ENCODE measurements around the gene RNPEPL1.

Gene RNPEPL1

DNA sequence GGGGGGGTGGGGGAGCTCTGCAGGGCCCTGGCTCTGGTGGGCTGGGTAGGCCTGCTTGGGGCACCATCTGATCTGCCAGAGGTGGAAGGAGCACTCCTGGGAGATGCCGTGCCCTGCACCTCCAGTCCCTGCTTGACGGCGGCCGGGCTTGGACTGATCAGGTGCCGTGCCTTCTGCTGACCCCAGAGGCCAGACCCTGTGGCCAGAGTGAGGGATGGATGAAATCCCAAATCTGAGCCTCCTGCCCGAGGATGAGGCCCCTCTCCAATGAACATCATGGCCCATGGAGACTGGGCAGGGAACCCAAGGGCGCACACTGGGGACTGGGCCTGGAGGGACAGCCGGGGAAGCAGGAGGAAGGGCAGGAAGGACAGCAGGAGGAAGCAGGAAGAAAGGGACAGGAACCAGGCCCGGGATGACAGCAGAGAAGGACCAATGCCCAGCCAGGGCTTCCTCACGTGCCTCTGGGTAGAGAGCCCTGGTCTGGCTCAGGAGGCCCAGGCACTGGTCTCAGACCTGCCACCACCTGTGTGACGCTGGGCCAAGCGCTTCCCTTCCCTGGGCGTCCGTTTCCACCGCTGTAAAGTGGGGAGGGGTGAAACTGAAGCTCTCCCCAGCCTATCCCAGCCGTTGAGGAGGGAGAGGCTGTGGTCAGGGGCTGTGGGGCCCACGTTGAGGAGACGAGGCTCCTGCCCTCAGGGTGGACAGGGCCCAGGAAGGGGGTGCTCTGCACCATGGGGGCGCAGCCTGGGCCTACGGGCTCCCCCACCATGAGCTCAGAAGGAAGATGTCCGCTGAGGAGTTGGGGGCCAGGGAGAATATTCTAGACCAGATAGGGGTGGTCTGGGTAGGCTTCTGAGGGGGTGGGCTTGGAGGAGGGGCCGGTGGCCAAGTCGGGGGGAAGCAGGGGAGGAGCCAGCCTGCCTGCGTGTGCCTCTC, 56.0 kb downstream of the RNPEPL1 start:
- no peak for DNase-seq (ENCODE audit: low read depth, low spot score)

DNA sequence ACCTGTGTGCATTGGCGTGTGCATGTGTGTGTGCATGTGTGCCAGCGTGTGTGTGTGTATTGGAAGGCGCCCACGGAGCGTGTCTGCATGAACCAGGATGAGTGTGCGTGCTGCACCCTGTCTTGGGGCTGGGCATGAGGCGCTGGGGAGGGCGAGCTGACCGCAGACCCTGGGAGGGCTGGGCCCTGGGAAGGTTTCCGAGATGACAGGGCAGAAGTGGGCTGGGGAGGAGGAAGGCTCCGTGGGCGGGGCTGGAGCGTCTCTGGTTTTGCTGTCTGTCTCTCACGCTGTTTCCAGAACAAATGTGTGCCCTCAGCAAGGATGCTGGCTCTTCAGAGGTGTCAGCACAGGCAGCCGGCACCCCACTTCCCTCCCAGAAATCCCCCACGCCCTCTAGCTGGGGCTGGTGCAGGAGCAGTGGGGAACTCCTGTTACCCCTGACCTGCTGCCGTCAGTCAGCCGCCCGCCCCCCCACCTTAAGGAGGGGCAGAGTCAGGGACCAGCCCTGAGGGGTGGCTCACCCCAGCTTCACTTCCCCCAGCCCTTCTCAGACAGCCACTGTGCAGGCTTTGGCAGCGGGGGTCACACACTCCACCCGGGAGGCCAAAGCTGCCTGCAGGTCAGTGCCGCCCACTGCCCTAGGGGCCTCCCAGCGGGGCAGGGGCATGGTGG, 56.8 kb downstream of the RNPEPL1 start, which contains the start of gene GPR35:
GPR35 (plus strand) TSS at position 531 of the 672 bp plus-strand sequence. CDS start 4,473 bp downstream, outside the sequence.
- peak; percentile 81 for DNase-seq (ENCODE audit: low read depth, low spot score)

DNA sequence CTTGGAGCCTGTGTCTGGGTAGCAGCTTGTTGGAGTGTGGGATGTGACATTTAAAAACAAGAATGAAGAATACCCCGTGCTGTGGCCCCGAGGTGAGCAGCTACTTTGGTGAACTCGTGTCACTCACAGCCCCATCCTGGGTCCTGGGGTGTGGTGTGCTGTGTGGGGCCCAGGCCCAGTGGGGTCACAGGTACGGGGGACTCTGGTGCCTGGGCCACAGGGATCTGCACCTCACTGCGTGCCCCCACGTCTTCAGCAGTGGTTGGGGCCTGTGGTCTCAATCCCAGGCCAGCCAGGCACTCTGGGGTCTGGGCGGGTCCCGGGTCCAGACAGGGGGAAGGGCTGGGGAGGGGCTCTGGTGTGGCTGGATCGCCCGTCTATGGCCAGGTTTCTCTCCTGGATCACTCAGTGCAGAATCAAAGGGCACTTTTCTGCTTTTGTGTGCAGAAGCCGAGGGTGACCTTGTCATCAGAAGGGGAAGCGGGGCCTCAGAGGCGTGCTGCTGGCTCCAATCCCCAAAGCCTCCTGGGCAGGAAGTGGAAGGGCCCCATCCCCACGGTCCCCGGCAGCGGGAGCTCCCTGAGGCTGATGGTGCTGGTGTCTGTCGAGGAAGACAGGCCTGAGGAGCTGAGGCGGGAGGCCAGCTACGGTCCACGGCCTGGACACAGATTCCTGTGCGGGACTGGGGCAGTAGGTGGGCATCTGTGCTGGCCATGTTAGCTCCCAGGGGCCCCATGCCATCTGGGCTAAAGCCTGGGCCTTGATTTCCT, 58.4 kb downstream of the RNPEPL1 start:
- DNase-seq (ENCODE audit: low read depth, low spot score) = no peak

DNA sequence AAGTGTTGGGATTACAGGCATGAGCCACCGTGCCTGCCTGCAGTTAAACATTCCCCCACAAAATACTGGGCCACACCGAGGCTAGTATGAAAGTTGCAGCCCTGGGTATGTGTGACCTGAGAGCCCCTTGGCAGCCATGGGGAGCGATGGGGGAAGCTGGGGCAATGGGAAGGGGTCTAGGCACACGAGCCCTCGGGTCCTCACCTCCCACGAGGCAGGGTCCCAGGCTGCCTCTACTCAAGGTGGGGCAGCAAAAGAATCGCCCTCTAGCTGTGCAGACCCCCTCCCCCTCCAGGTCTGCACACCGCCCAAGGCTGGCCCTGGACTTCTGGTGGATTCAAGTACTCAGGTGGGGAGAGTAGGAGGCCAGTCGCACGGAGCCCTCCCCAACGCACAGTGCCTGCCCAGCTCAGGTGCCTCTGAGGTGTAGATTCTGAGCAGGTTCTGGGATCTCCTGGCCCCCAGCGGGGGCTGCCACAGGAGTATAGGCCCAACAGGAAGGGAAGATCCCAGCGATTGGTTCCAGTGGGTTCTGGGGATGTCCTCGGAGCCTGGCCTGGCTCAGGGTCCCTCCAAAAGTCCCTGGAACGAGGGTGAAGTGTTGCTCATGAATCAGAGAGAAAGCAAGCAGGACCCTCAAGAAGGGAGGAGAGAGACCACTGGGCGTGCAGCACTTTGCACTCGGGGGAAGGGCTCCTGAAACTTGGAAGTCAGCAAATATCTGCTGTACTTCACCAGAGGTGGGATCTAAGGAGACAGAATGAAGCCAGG, 59.6 kb downstream of the RNPEPL1 start:
- DNase-seq (ENCODE audit: low read depth, low spot score) = no peak

DNA sequence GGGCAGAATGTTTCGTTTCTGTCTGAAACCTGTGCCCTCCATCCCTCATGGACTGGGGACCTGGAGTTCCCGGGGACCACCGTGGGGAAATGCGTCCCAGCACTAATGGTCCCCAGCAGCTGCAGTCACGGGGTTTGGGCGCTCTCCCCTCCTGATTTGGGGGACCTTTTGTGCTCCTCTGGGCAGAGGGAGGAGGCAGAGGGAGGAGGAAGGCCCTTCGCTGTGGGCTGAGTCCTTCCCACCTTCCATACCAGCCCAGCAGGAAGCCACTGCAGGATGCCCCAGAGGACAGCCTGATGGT, 60.2 kb downstream of the RNPEPL1 start:
- no peak for DNase-seq (ENCODE audit: low read depth, low spot score)

DNA sequence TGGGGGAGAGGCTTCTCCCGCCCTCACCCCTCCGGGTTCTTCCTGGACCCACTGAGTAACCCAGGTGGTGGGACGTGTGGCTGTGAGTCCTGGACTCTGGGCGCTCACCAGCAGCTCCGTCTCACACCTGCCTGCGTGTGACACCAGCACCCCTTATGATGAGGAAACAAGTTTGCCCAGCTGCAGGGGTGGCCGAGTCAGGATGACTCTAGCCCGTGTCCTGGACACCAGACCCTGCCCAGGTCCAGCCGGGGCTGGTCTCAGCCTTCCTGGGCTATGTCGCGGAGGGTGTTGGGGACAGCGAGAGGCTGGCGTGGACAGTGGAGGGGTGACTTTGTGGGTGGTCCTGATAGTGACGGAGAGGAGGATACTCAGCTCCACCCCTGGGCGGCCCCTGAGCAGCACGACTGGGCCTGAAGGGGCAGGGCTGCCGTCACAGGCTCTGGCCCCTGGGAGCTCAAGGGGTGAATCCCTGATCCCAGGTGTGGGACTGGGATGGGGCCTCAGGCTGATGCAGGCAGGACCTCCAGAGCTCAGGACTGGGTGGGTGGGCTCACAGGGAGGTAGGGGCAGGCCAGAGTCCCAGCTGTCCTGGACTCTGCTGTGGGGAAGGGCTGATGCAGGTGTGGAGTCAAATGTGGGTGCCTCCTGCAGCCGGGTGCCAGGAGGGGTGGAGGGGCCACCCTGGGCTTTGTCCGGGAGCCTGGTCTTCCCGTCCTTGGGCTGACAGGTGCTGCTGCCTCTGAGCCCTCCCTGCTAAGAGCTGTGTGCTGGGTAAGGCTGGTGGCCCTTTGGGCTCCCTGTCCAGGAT, 60.7 kb downstream of the RNPEPL1 start:
- no peak for DNase-seq (ENCODE audit: low read depth, low spot score)

DNA sequence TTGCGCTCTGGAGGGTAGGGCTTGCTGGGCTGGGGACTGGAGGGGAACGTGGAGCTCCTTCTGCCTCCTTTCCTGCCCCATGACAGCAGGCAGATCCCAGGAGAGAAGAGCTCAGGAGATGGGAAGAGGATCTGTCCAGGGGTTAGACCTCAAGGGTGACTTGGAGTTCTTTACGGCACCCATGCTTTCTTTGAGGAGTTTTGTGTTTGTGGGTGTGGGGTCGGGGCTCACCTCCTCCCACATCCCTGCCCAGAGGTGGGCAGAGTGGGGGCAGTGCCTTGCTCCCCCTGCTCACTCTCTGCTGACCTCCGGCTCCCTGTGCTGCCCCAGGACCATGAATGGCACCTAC, 61.3 kb downstream of the RNPEPL1 start:
- no peak for DNase-seq (ENCODE audit: low read depth, low spot score)

DNA sequence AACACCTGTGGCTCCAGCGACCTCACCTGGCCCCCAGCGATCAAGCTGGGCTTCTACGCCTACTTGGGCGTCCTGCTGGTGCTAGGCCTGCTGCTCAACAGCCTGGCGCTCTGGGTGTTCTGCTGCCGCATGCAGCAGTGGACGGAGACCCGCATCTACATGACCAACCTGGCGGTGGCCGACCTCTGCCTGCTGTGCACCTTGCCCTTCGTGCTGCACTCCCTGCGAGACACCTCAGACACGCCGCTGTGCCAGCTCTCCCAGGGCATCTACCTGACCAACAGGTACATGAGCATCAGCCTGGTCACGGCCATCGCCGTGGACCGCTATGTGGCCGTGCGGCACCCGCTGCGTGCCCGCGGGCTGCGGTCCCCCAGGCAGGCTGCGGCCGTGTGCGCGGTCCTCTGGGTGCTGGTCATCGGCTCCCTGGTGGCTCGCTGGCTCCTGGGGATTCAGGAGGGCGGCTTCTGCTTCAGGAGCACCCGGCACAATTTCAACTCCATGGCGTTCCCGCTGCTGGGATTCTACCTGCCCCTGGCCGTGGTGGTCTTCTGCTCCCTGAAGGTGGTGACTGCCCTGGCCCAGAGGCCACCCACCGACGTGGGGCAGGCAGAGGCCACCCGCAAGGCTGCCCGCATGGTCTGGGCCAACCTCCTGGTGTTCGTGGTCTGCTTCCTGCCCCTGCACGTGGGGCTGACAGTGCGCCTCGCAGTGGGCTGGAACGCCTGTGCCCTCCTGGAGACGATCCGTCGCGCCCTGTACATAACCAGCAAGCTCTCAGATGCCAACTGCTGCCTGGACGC, 61.9 kb downstream of the RNPEPL1 start:
- DNase-seq (ENCODE audit: low read depth, low spot score) = no peak
